Measurements from ENCODE around the gene LEMD2. TPM values are rescaled to one million over a fixed set of nuclear protein-coding genes. Genes with fewer than 3 reads are reported as not detected.

The LEMD2 gene
- total and polyA plus RNA-seq, 7 donors, result 21.3 to 63.3 (median 37.3) TPM

- Histone ChIP-seq H3K27ac (no peak overlapping the region), H3K27me3 (ENCODE audit: insufficient read depth in 3 of 3, low read length in 2 of 3) (no peaks in the 10 kb centered on the region), H3K4me1 (peaks cover 4% of the 10 kb centered on the region), H3K4me3 (no peak overlapping the region), H3K36me3 (ENCODE audit: insufficient read depth in 1 of 2, low read depth in 1 of 2) (peaks cover 29 to 100% of the 10 kb centered on the region in 2 donors), H3K9me3 (no peaks in the 10 kb centered on the region)
- 82 to 88% (median 85%) methylated on average over 14 of the region's 14 CpGs for WGBS, 3 donors
- DNase-seq (no peak), ATAC-seq (no peak)
- TF ChIP-seq CTCF (IDR thresholded peaks at IDR 0.05), result no peak
- intact Hi-C loops (cut with DNase I), result no loop called here
Measured at GRCh38 chr6:33779895-33780294, 9.0 kb downstream of the LEMD2 start.

- TF ChIP-seq CTCF (IDR thresholded peaks at IDR 0.05), result no peak
- peaks cover 29 to 100% of the 10 kb centered on the region in 2 donors for H3K36me3 ChIP-seq (ENCODE audit: insufficient read depth in 1 of 2, low read depth in 1 of 2)
- H3K4me1 ChIP-seq, result no peaks in the 10 kb centered on the region
- intact Hi-C loops (cut with DNase I), result no loop called here
- WGBS, 3 donors, result 81 to 92% (median 82%) methylated on average over 7 of the region's 7 CpGs
- H3K4me3 ChIP-seq, result no peak overlapping the region
- H3K9me3 ChIP-seq, result no peaks in the 10 kb centered on the region
- no peak overlapping the region for H3K27ac ChIP-seq
- ATAC-seq (no peak), DNase-seq (no peak)
- H3K27me3 ChIP-seq (ENCODE audit: insufficient read depth in 3 of 3, low read length in 2 of 3), result no peaks in the 10 kb centered on the region
Measured at GRCh38 chr6:33779290-33779689, 9.6 kb downstream of the LEMD2 start.

GRCh38 chr6:33778444-33779121 lies 10.3 kb downstream of the LEMD2 start:
- no peak for DNase-seq
- intact Hi-C loops (cut with DNase I), result no loop called here

GRCh38 chr6:33777398-33778388 lies 11.2 kb downstream of the LEMD2 start:
- no peak for ATAC-seq
- 89 to 92% (median 90%) methylated on average over 25 of the region's 25 CpGs for WGBS, 3 donors
- no peak for DNase-seq
- peaks cover 29 to 98% of the 10 kb centered on the region in 2 donors for H3K36me3 ChIP-seq (ENCODE audit: insufficient read depth in 1 of 2, low read depth in 1 of 2)
- no peaks in the 10 kb centered on the region for H3K4me1 ChIP-seq
- H3K27me3 ChIP-seq (ENCODE audit: insufficient read depth in 3 of 3, low read length in 2 of 3), result no peaks in the 10 kb centered on the region
- H3K27ac ChIP-seq, result no peak overlapping the region
- no peak overlapping the region for H3K4me3 ChIP-seq
- no peaks in the 10 kb centered on the region for H3K9me3 ChIP-seq
- no peak for TF ChIP-seq CTCF (IDR thresholded peaks at IDR 0.05)
- intact Hi-C loops (cut with DNase I), result no loop called here

More at GRCh38 chr6:33778444-33779121, 10.3 kb downstream of the LEMD2 start:
- ATAC-seq, result no peak
- no peak overlapping the region for H3K4me3 ChIP-seq
- H3K4me1 ChIP-seq, result no peaks in the 10 kb centered on the region
- no peak overlapping the region for H3K27ac ChIP-seq
- TF ChIP-seq CTCF (IDR thresholded peaks at IDR 0.05), result no peak
- no peaks in the 10 kb centered on the region for H3K27me3 ChIP-seq (ENCODE audit: insufficient read depth in 3 of 3, low read length in 2 of 3)
- H3K36me3 ChIP-seq (ENCODE audit: insufficient read depth in 1 of 2, low read depth in 1 of 2), result peaks cover 29 to 98% of the 10 kb centered on the region in 2 donors
- H3K9me3 ChIP-seq, result no peaks in the 10 kb centered on the region
- WGBS, 3 donors, result 89 to 93% (median 90%) methylated on average over 12 of the region's 12 CpGs

Measured in psoas muscle (tissue), 8 donors.